ENCODE data around the gene C8B.

Gene C8B

GRCh38 chr1:56931211-56931610 is 34.6 kb downstream of the C8B start:
- no peak for DNase-seq (ENCODE audit: low read depth)

GRCh38 chr1:56929492-56929891 is 36.3 kb downstream of the C8B start:
- DNase-seq (ENCODE audit: low read depth), result no peak

GRCh38 chr1:56927986-56928385 is 37.8 kb downstream of the C8B start:
- no peak for DNase-seq (ENCODE audit: low read depth)

- DNase-seq (ENCODE audit: low read depth), result no peak
Measured at GRCh38 chr1:56927171-56927570, 38.6 kb downstream of the C8B start.

GRCh38 chr1:56925193-56925592 is 40.6 kb downstream of the C8B start:
- no peak for DNase-seq (ENCODE audit: low read depth)

GRCh38 chr1:56924116-56924515 is 41.7 kb downstream of the C8B start:
- no peak for DNase-seq (ENCODE audit: low read depth)

- DNase-seq (ENCODE audit: low read depth), result no peak
Measured at GRCh38 chr1:56923201-56923600, 42.6 kb downstream of the C8B start.

- no peak for DNase-seq (ENCODE audit: low read depth)
Measured at GRCh38 chr1:56922507-56922906, 43.3 kb downstream of the C8B start.

- no peak for DNase-seq (ENCODE audit: low read depth)
Measured at GRCh38 chr1:56922070-56922469, 43.7 kb downstream of the C8B start.

GRCh38 chr1:56921479-56921878 is 44.3 kb downstream of the C8B start:
- no peak for DNase-seq (ENCODE audit: low read depth)

GRCh38 chr1:56920591-56921001 is 45.2 kb downstream of the C8B start:
- peak; percentile 17 for DNase-seq (ENCODE audit: low read depth)

GRCh38 chr1:56917356-56917755 is 48.5 kb downstream of the C8B start:
- no peak for DNase-seq (ENCODE audit: low read depth)

- DNase-seq (ENCODE audit: low read depth), result no peak
Measured at GRCh38 chr1:56916630-56917029, 49.2 kb downstream of the C8B start.

- DNase-seq (ENCODE audit: low read depth), result no peak
Measured at GRCh38 chr1:56915960-56916359, 49.9 kb downstream of the C8B start.

GRCh38 chr1:56912325-56912724 is 53.5 kb downstream of the C8B start:
- no peak for DNase-seq (ENCODE audit: low read depth)

GRCh38 chr1:56911098-56911938 is 54.5 kb downstream of the C8B start:
- DNase-seq (ENCODE audit: low read depth), result peak; percentile 38

GRCh38 chr1:56910441-56910985 is 55.3 kb downstream of the C8B start:
- DNase-seq (ENCODE audit: low read depth), result no peak

GRCh38 chr1:56908619-56909221 is 57.1 kb downstream of the C8B start:
- peak; percentile 42 for DNase-seq (ENCODE audit: low read depth)

- DNase-seq (ENCODE audit: low read depth), result no peak
Measured at GRCh38 chr1:56905667-56906066, 60.1 kb downstream of the C8B start.

GRCh38 chr1:56904663-56905397 is 61.0 kb downstream of the C8B start:
- DNase-seq (ENCODE audit: low read depth), result peak; percentile 27

- DNase-seq (ENCODE audit: low read depth), result no peak
Measured at GRCh38 chr1:56903778-56904177, 62.0 kb downstream of the C8B start.

- peak; percentile 54 for DNase-seq (ENCODE audit: low read depth)
Measured at GRCh38 chr1:56901716-56902115, 64.1 kb downstream of the C8B start.

- DNase-seq (ENCODE audit: low read depth), result no peak
Measured at GRCh38 chr1:56898879-56899278, 66.9 kb downstream of the C8B start.
